ENCODE measurements around the gene NUP50.

The NUP50 gene

GRCh38 chr22:45129703-45130524 lies 33.8 kb upstream of the NUP50 start:
- in situ Hi-C loops (cut with HindIII; ENCODE audit: low sequenced_read_pairs), result no loop called here
- no peak for TF ChIP-seq CTCF (IDR thresholded peaks at IDR 0.05; ENCODE audit: low read depth, low read length, missing control alignments)
- no peak overlapping the region for H3K4me3 ChIP-seq (ENCODE audit: low read depth, low read length)
- no peak for DNase-seq (ENCODE audit: low read depth)

- in situ Hi-C loops (cut with HindIII; ENCODE audit: low sequenced_read_pairs), result no loop called here
- no peak for TF ChIP-seq CTCF (IDR thresholded peaks at IDR 0.05; ENCODE audit: low read depth, low read length, missing control alignments)
- H3K4me3 ChIP-seq (ENCODE audit: low read depth, low read length), result no peak overlapping the region
- no peak for DNase-seq (ENCODE audit: low read depth)
These were observed 32.8 kb upstream of the NUP50 start for GRCh38 chr22:45130891-45131290.

GRCh38 chr22:45131749-45132148 lies 32.0 kb upstream of the NUP50 start:
- no peak for DNase-seq (ENCODE audit: low read depth)
- in situ Hi-C loops (cut with HindIII; ENCODE audit: low sequenced_read_pairs), result no loop called here
- no peak for TF ChIP-seq CTCF (IDR thresholded peaks at IDR 0.05; ENCODE audit: low read depth, low read length, missing control alignments)
- no peak overlapping the region for H3K4me3 ChIP-seq (ENCODE audit: low read depth, low read length)

GRCh38 chr22:45134313-45134712 lies 29.4 kb upstream of the NUP50 start:
- DNase-seq (ENCODE audit: low read depth), result no peak

GRCh38 chr22:45136594-45136993 lies 27.1 kb upstream of the NUP50 start:
- DNase-seq (ENCODE audit: low read depth), result no peak
- H3K4me3 ChIP-seq (ENCODE audit: low read depth, low read length), result no peak overlapping the region
- in situ Hi-C loops (cut with HindIII; ENCODE audit: low sequenced_read_pairs), result no loop called here
- TF ChIP-seq CTCF (IDR thresholded peaks at IDR 0.05; ENCODE audit: low read depth, low read length, missing control alignments), result no peak

More at GRCh38 chr22:45134313-45134712, 29.4 kb upstream of the NUP50 start:
- no peak for TF ChIP-seq CTCF (IDR thresholded peaks at IDR 0.05; ENCODE audit: low read depth, low read length, missing control alignments)
- in situ Hi-C loops (cut with HindIII; ENCODE audit: low sequenced_read_pairs), result no loop called here
- H3K4me3 ChIP-seq (ENCODE audit: low read depth, low read length), result no peak overlapping the region

GRCh38 chr22:45139693-45140092 lies 24.0 kb upstream of the NUP50 start:
- no peak overlapping the region for H3K4me3 ChIP-seq (ENCODE audit: low read depth, low read length)
- in situ Hi-C loops (cut with HindIII; ENCODE audit: low sequenced_read_pairs), result no loop called here
- TF ChIP-seq CTCF (IDR thresholded peaks at IDR 0.05; ENCODE audit: low read depth, low read length, missing control alignments), result no peak
- no peak for DNase-seq (ENCODE audit: low read depth)
